AG09319 (cell line): ENCODE results near the gene HNRNPA3.

Experiments used
- DNase-seq: peaks from one replicate; pipeline ENCODE4 v3.0.0-alpha.2; 2010; ENCODE audit warnings: low read depth; ENCODE audit errors: extremely low read depth
- TF ChIP-seq, protein P1 (sequence below): IDR thresholded peaks from 2 replicates; pipeline ENCODE4 v1.5.1; 2011; ENCODE audit warnings: low read depth, mild to moderate bottlenecking, inconsistent platforms, low read length, moderate library complexity

The HNRNPA3 gene

DNA sequence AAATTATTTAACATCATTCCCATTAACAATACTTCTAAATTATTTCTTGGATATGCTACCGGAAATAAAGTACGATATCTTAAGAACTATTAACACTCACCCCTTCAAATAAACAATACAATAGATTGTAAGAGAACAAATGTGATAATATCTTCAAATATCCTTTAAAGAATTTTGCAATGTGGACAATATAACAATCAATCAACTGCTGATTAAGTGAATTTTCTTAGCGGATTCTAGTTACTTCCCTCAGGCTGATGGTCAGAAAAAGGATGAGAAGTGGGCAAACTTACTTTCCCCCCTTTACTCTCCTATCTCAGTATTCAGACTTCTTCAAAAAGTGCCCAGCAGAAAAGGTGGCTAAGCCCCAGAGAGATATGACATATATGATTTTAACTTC is 41.1 kb downstream of the HNRNPA3 start:
- no peak for DNase-seq
- TF ChIP-seq, protein P1, sequence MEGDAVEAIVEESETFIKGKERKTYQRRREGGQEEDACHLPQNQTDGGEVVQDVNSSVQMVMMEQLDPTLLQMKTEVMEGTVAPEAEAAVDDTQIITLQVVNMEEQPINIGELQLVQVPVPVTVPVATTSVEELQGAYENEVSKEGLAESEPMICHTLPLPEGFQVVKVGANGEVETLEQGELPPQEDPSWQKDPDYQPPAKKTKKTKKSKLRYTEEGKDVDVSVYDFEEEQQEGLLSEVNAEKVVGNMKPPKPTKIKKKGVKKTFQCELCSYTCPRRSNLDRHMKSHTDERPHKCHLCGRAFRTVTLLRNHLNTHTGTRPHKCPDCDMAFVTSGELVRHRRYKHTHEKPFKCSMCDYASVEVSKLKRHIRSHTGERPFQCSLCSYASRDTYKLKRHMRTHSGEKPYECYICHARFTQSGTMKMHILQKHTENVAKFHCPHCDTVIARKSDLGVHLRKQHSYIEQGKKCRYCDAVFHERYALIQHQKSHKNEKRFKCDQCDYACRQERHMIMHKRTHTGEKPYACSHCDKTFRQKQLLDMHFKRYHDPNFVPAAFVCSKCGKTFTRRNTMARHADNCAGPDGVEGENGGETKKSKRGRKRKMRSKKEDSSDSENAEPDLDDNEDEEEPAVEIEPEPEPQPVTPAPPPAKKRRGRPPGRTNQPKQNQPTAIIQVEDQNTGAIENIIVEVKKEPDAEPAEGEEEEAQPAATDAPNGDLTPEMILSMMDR: no peak

DNA sequence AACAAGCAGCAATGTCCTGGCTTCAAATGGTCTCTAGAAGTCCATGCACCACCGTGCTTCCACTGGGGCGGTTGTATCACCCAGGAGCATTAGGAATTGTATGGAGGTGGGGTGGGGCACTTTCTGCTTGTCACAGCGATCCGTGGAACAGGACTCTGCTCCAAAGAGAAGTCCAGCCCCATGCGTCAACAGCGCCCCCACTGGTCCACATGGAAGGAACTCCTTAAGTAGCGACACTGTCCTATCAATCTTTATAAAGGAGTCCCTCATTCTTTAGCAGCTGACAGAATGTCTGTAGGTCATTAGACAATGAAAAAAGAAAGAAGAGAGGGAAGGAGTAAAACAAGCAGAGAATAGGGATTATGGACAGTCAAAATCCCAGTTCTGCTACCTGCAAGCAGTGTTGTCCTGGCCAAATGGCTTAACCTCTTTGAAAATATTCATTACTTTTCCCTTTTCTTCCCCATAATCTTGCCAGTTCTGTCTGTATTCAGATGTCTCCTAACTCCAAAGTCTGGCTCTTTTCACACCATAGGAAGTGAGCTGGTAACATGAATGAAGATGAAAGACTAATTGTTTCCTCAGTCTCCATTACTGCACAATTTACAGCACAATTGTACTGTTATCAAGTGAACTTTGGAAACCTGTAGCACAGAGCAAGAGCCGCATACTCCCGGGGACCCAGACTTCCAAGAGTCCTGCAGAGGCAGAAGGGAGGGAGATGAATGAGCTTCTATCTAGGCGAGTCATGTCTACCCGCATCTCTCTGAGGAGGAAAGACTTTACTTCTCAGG is 42.0 kb downstream of the HNRNPA3 start:
- TF ChIP-seq, protein P1: peak; percentile 36
- DNase-seq: no peak

DNA sequence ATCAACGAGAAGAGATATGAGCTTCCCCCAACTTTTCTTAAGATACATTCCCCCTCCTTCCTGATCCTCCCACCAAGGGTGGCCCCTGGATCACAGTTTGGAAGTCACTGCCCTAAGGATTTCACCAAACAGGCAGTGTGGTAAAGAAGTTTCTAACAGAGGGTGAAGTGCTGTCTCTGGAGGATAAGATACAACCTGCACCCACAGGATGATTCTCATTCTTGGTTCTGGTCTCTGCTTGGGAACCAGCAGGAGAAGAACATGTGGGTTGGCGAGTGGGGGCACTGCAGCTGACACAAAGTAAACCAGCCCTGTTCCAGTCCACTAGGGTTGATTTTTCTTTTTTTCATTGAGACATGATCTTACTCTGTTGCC is 42.6 kb downstream of the HNRNPA3 start:
- DNase-seq: no peak
- TF ChIP-seq, protein P1: no peak

DNA sequence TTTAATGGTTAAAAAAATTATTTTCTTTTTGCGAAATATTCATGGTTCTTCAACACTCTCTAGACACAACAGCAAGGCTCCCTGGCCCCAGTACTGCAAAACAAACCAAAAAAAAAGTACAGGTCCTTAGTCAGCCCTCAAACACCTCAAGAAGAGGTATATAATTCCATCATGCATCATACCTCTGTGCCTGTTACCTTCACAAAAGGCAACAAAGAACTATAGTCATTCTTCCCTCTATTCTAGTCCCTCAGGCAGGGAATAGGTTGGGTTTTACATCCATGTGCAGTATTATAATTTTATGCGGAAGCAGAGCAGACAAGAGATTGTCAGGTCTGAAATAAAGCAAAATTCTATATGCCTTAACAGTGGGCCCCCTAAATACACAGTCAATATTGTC is 43.4 kb downstream of the HNRNPA3 start:
- TF ChIP-seq, protein P1: no peak

DNA sequence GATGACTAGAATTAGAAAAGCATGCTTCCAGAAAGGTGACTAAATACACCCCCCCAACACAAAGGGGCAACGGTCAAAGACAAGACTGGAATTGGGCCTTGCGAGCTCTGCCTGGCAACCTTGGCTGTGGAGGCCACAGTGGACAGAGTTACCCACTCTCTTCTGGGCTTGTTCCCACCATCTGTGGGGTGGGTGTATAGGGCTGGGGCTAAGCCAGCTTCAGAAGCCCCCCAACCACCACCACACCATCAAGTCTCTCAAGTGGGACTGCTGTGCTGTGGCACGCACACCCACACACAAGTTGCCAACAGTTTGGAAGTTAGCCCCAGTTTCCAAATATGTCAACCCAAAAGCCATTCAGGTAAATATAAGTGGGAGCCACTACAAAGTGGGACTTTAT is 44.1 kb downstream of the HNRNPA3 start:
- TF ChIP-seq, protein P1: no peak

More for the DNA sequence above, 43.4 kb downstream of the HNRNPA3 start:
- DNase-seq: no peak

DNA sequence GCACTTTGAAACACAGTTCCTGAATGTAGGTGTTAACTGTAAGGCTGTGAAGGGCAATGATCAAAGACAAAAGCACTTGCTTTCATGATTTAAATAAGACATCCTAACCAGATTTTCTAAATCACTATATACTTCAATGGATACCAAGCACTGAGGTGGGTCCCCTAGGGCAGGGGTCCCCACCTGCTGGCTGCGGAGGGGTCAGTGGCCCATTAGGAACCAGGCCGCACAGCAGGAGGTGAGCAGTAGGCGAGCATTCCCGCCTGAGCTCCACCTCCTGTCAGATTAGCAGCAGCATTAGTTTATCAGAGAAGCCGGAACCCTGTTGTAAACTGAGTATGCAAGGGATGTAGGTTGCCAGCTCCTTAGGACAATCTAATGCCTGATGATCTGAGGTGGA is 44.9 kb downstream of the HNRNPA3 start:
- TF ChIP-seq, protein P1: no peak

More for the DNA sequence above, 44.1 kb downstream of the HNRNPA3 start:
- no peak for DNase-seq

DNA sequence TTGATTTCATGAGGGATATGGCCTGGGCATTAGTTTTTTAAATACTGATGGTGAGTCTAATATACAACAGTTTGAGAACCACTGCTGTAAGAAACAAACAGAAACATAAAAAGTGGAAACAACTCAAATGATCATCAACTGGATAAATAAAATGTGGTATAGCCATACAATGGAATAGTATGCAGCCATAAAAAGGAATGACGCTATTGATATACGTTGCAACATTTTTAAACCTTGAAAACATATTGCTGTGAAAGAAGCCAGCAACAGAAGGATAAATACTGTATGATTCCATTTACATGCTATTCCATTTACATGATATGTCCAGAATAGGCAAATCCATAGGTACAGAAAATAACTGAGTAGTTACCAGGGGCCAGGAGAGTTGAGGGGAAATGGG is 45.5 kb downstream of the HNRNPA3 start:
- DNase-seq: no peak
- TF ChIP-seq, protein P1: no peak

More for the DNA sequence above, 44.9 kb downstream of the HNRNPA3 start:
- DNase-seq: no peak
